ENCODE data around the gene ZNF613.

GRCh38 chr19:51915324-51915867, 11.9 kb upstream of the ZNF613 start:
- TF ChIP-seq HOMEZ (CRISPR knock-in tag; IDR thresholded peaks at IDR 0.05; ENCODE audit: low read depth) (no peak), ZNF510 (CRISPR knock-in tag; IDR thresholded peaks at IDR 0.05; ENCODE audit: low read depth) (no peak), ZNF652 (CRISPR knock-in tag; IDR thresholded peaks at IDR 0.05; ENCODE audit: borderline replicate concordance, low read depth) (no peak)
